Right lobe of liver (tissue), 6 donors: Measurements from ENCODE around the gene JAG1. TPM values are rescaled to one million over a fixed set of nuclear protein-coding genes. Genes with fewer than 3 reads are reported as not detected.

Experiments
- ATAC-seq, 4 donors: fragments of 200-7000 bp; cut with Tn5 transposase; one replicate each; pipeline ENCODE4 v1.9.1; 2020; ENCODE audit warnings: mild to moderate bottlenecking in 4 of 4, moderate library complexity in 4 of 4
- DNase-seq, 3 donors: peaks; one replicate each; pipeline ENCODE4 v3.0.0-alpha.2; 2020
- H3K27ac ChIP-seq, 3 donors: fragments of 200-600 bp; one replicate each; pipeline ENCODE4 v1.8.0; 2022
- H3K27me3 ChIP-seq, 2 donors: fragments of 200-600 bp; one replicate each; pipeline ENCODE4 v1.8.0; 2022
- H3K36me3 ChIP-seq, 4 donors: fragments of 200-600 bp; sonication (generic) in 1 of 4; one replicate each; pipeline versions ENCODE4 v1.5.1 to v1.8.0; 2017 to 2022; ENCODE audit warnings: control low read depth in 1 of 4
- H3K4me1 ChIP-seq, 4 donors: fragments of 200-600 bp; sonication (generic) in 1 of 4; one replicate each; pipeline versions ENCODE4 v1.5.1 to v1.8.0; 2017 to 2022; ENCODE audit warnings: control low read depth in 1 of 4
- H3K4me3 ChIP-seq, 3 donors: fragments of 200-600 bp; one replicate each; pipeline ENCODE4 v1.8.0; 2022
- H3K9me3 ChIP-seq, 4 donors: fragments of 200-600 bp; sonication (generic) in 1 of 4; one replicate each; pipeline versions ENCODE4 v1.5.1 to v1.8.0; 2017 to 2022; ENCODE audit warnings: control low read depth in 1 of 4
- CTCF ChIP-seq, 4 donors: fragments of 200-600 bp in 3 of 4; fragments of 450-650 bp in 1 of 4; IDR thresholded peaks; one replicate each; pipeline versions ENCODE4 v1.5.1 to v1.8.0; 2016 to 2022; ENCODE audit warnings: antibody characterized with exemption in 4 of 4, mild to moderate bottlenecking in 2 of 4
- POLR2A ChIP-seq: fragments of 450-650 bp; IDR thresholded peaks from one replicate; pipeline ENCODE4 v1.6.1; 2017; ENCODE audit warnings: antibody characterized with exemption, mild to moderate bottlenecking
- WGBS: methylation state at CpG from one replicate; pipeline ENCODE4 v1.1.6; 2018; ENCODE audit warnings: low coverage, low lambda C conversion rate; ENCODE audit not compliant: insufficient coverage; ENCODE audit errors: missing lambda C conversion rate; 5-methylcytosine and 5-hydroxymethylcytosine counted together
- intact Hi-C, 2 donors: fragments of 100-400 bp; cut with DNase I; formaldehyde crosslinking; loops; one replicate each; pipeline versions ENCODE4 v1.11.2 to v1.14.1; 2022
- total RNA-seq, 6 experiments: library from RNA; depleted of rRNA in 2 of 6; stranded (reverse); fragments of >200 nt in 2 of 6; fragmentation: NEBNext Ultra II Directional in 3 of 6; extraction: Animal tissue kit (Norgen Biotek cat#: 25700) in 3 of 6; gene quantifications; one replicate each; pipeline versions ENCODE4 v1.1.0 to v1.2.4, GENCODE V29; 2016 to 2023
- donor health status: DM: no; HTN: yes; CAD: no.
- donor health status: DM: no; HTN: no; CAD: no.
- donor health status: DM: no; HTN: no; CAD: no.
- donor health status: DM: no; HTN: yes; CAD: no.
- donor health status: DM: no; HTN: yes; CAD: no.

The JAG1 gene
- total RNA-seq, 6 experiments from 2014 or later, result 3.1 to 8.5 (median 6.7) TPM

DNA sequence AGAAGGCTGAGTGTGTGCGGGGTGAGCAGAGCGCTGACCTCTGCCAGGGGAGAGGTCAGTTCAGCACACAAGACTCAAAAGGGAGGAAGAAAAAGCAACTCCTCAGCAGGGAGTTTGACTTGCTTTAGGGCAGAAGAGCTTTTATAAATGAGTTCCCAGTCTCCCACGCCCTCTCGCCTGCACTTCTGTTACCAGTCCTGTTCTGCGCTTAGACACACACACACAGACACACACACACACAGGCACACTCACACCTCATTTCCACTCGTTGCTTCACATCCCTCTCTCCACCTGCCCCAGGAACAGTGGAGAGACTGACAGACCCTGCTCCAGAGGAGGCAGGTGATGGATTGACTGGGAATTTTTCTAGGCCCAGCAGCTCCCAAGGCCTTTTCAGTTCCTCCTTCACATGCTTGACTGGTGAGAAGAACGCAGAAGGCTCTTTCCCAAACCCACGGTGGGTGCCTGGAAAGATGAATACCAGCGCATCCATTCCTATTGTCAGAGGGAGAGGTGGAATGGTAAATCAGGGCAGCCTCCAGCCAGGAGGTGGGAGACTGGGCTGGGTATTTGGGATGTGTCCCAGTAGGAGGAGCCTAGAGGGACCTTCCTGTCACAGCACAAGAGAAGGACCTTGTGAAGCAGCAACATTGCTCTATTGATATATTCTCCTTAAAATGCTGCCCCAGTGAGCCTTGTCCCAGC, 43.7 kb downstream of the JAG1 start:
- Histone ChIP-seq H3K27me3 (no peaks in the 10 kb centered on the region), H3K4me3 (no peak overlapping the region), H3K4me1 (no peaks in the 10 kb centered on the region), H3K36me3 (no peaks in the 10 kb centered on the region), H3K9me3 (no peaks in the 10 kb centered on the region), H3K27ac (no peak overlapping the region)
- intact Hi-C loops, result no loop called here
- ATAC-seq, result no peak
- DNase-seq, result no peak
- TF ChIP-seq POLR2A (no peak), CTCF (IDR thresholded peaks at IDR 0.05) (no peak)
- 86% methylated on average over 6 of the region's 9 CpGs for WGBS

DNA sequence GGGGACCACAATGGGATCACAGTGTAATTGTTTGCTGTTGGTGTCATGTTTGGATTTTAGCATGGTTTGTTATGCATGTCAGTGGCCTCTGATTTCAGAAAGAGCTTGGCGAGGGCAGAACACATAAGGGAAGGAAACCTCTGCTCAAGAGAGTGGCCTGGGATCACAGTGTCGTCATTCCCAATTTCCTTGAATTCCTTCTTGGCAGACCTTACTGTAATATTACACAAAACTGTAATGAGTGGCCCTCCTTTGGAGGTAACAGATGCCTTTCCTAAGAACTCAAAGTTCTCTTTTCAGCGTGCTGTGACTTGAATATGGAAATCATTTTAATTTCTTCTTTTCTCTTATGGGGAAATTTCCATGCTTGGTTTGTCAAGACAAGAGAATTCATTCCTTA, 46.9 kb downstream of the JAG1 start:
- Histone ChIP-seq H3K9me3 (no peaks in the 10 kb centered on the region), H3K27ac (no peak overlapping the region), H3K4me1 (no peaks in the 10 kb centered on the region), H3K36me3 (no peaks in the 10 kb centered on the region), H3K27me3 (no peaks in the 10 kb centered on the region), H3K4me3 (no peak overlapping the region)
- ATAC-seq (peak in 2 of 4 donors; percentile 39 to 47), DNase-seq (no peak)
- 62% methylated on average over 3 of the region's 3 CpGs for WGBS
- intact Hi-C loops, result no loop called here
- TF ChIP-seq CTCF (IDR thresholded peaks at IDR 0.05) (no peak), POLR2A (no peak)

- ATAC-seq, result no peak
These were observed 48.2 kb downstream of the JAG1 start for GRCh38 chr20:10625641-10626040.

GRCh38 chr20:10622657-10623418, 51.0 kb downstream of the JAG1 start:
- peak in 2 of 4 donors; percentile 16 to 57 for ATAC-seq
- WGBS, result 64% methylated on average over 9 of the region's 16 CpGs
- no peaks in the 10 kb centered on the region for H3K9me3 ChIP-seq
- no peaks in the 10 kb centered on the region for H3K36me3 ChIP-seq
- no peak for DNase-seq
- no peak overlapping the region for H3K4me3 ChIP-seq
- H3K4me1 ChIP-seq, result no peaks in the 10 kb centered on the region
- peak overlapping the region in 1 of 3 donors; percentile 7 for H3K27ac ChIP-seq
- H3K27me3 ChIP-seq, result no peaks in the 10 kb centered on the region
- TF ChIP-seq CTCF (IDR thresholded peaks at IDR 0.05) (no peak), POLR2A (no peak)
- intact Hi-C loops, result no loop called here

More at GRCh38 chr20:10625641-10626040, 48.2 kb downstream of the JAG1 start:
- no peak overlapping the region for H3K4me3 ChIP-seq
- no peaks in the 10 kb centered on the region for H3K36me3 ChIP-seq
- no peak for DNase-seq
- no peak overlapping the region for H3K27ac ChIP-seq
- no peaks in the 10 kb centered on the region for H3K27me3 ChIP-seq
- no peaks in the 10 kb centered on the region for H3K4me1 ChIP-seq
- no peaks in the 10 kb centered on the region for H3K9me3 ChIP-seq
- TF ChIP-seq CTCF (IDR thresholded peaks at IDR 0.05) (no peak), POLR2A (no peak)
- 100% methylated on average over 2 of the region's 2 CpGs for WGBS
- intact Hi-C loops, result no loop called here
